Measurements from ENCODE around the gene IARS1. TPM values are rescaled to one million over a fixed set of nuclear protein-coding genes. Genes with fewer than 3 reads are reported as not detected.

Gene IARS1
- total and polyA plus RNA-seq, 2 of the 8 experiments (the other 6 are each of a cell fraction or from before 2014, with no cell fraction given) = 74.9 to 243 TPM

DNA sequence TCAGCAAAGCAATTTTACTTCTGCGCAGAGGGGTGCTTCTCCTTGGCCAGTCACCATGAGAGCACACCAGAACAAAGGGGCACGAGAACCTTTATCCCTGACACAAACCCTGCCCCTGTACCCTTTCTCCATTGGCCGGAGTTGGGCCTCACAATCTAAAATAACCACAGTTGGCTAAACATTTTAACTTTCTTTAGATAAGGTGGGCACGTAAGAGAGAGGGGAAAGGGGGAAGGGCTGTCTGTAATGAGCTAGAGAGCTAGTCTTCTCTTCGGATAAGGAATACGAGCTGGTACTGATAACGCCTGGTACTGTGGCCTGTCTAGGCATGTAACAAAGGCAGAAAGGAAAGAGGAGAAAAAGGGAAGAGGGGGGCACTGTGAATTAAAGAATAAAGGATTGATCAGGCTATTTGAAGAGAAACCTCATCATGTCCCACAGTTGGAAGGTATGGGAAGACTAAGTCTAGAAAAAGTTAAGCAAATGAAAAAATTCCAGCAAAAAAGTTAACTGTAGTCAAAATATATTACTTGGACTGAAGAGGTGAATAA, 1.8 kb upstream of the IARS1 start:
- Histone ChIP-seq H2BK15ac (ENCODE audit: low read length) (no peak overlapping the region), H2BK5ac (ENCODE audit: low read depth, low read length) (no peak overlapping the region), H3K79me1 (ENCODE audit: low read depth, low read length) (peaks cover 6% of the 10 kb centered on the region), H4K20me1 (replicated peaks in 1 of 2; ENCODE audit: control insufficient read depth in 1 of 2, insufficient read depth in 2 of 2, low read length in 2 of 2) (no peaks in the 10 kb centered on the region), H3K56ac (replicated peaks; ENCODE audit: insufficient read length, low read depth, low read length) (no peak overlapping the region), H3K4me1 (replicated peaks in 1 of 4; ENCODE audit: control insufficient read depth in 3 of 4, insufficient read depth in 4 of 4, low read length in 3 of 4) (peaks cover 0 to 3% (median 2%) of the 10 kb centered on the region in 4 experiments; a peak in 3 of 7 replicates), H4K91ac (replicated peaks; ENCODE audit: insufficient read length, low read length) (no peak overlapping the region), H3K27me3 (replicated peaks in 1 of 4; ENCODE audit: control insufficient read depth in 3 of 4, extremely low read depth in 1 of 4, insufficient read depth in 3 of 4, low read length in 3 of 4) (no peaks in the 10 kb centered on the region), H3K14ac (ENCODE audit: insufficient read length) (no peak overlapping the region), H2BK12ac (ENCODE audit: low read depth, low read length) (no peak overlapping the region), H4K5ac (ENCODE audit: insufficient read length, low read depth, low read length) (no peak overlapping the region), H3K18ac (ENCODE audit: extremely low read depth, low read length) (no peak overlapping the region), H3K4me3 (ENCODE audit: extremely low read depth in 1 of 4, insufficient read depth in 2 of 4, low read depth in 3 of 4, low read length in 4 of 4) (no peak overlapping the region), H3K9me3 (ENCODE audit: insufficient read depth in 2 of 2, low read depth in 1 of 2, low read length in 1 of 2) (no peaks in the 10 kb centered on the region), H3K23ac (ENCODE audit: insufficient read length) (no peak overlapping the region), H3K4ac (replicated peaks; ENCODE audit: insufficient read length, low read depth, low read length) (no peak overlapping the region), H2AFZ (ENCODE audit: low read length) (no peak overlapping the region), H2AK5ac (ENCODE audit: low read depth, low read length) (no peak overlapping the region), H4K8ac (ENCODE audit: extremely low read depth, insufficient read depth, low read length) (no peak overlapping the region), H2BK20ac (ENCODE audit: low read length) (no peak overlapping the region), H2BK120ac (replicated peaks; ENCODE audit: low read depth, low read length) (no peak overlapping the region), H3K23me2 (ENCODE audit: low read depth, low read length) (peaks cover 5% of the 10 kb centered on the region), H3K79me2 (ENCODE audit: control insufficient read depth in 1 of 2, insufficient read depth in 2 of 2, low read length in 2 of 2) (peaks cover 21 to 32% of the 10 kb centered on the region in 2 experiments), H3K4me2 (ENCODE audit: insufficient read depth in 1 of 2, low read depth in 2 of 2, low read length in 2 of 2) (no peak overlapping the region; a peak in 1 of 4 replicates), H3K27ac (ENCODE audit: low read depth, low read length) (no peak overlapping the region), H3K36me3 (ENCODE audit: control insufficient read depth in 2 of 4, insufficient read depth in 4 of 4, low read length in 3 of 4) (peaks cover 5 to 40% (median 19%) of the 10 kb centered on the region in 4 experiments), H3K9ac (replicated peaks in 1 of 4; ENCODE audit: extremely low read depth in 1 of 4, low read depth in 3 of 4, low read length in 3 of 4) (no peak overlapping the region; a peak in 1 of 7 replicates)
- FAIRE-seq (no peak), DNase-seq (ENCODE audit: low read depth in 1 of 2, low spot score in 2 of 2) (no peak)
- WGBS, 2 experiments (ENCODE audit: extremely low coverage in 1 of 2, insufficient coverage in 1 of 2, insufficient read length in 1 of 2, insufficient replicate concordance in 2 of 2, low coverage in 1 of 2, low lambda C conversion rate in 2 of 2, missing lambda C conversion rate in 1 of 2) = 89% methylated on average over 7 of the region's 7 CpGs; no CpG with 5 or more reads in 1 of the 2 experiments
- TF ChIP-seq ZNF274 (IDR thresholded peaks at IDR 0.05; ENCODE audit: borderline replicate concordance, extremely low read depth, low read length) (no peak), TBP (IDR thresholded peaks at IDR 0.05; ENCODE audit: low read depth, low read length) (no peak), TAF7 (optimal IDR thresholded peaks at IDR 0.05; ENCODE audit: borderline replicate concordance, low read depth, low read length) (no peak), EGR1 (IDR thresholded peaks at IDR 0.05; ENCODE audit: borderline replicate concordance, low read depth, low read length) (no peak), SAP30 (IDR thresholded peaks at IDR 0.05; ENCODE audit: insufficient read depth, insufficient replicate concordance, low read length) (no peak), SP4 (IDR thresholded peaks at IDR 0.05; ENCODE audit: low read length) (no peak), CTBP2 (IDR thresholded peaks at IDR 0.05; ENCODE audit: borderline replicate concordance, insufficient read depth, insufficient read length, low read length) (no peak), JUN (IDR thresholded peaks at IDR 0.05; ENCODE audit: low read depth, low read length) (no peak)
- TF ChIP-seq, protein P1, sequence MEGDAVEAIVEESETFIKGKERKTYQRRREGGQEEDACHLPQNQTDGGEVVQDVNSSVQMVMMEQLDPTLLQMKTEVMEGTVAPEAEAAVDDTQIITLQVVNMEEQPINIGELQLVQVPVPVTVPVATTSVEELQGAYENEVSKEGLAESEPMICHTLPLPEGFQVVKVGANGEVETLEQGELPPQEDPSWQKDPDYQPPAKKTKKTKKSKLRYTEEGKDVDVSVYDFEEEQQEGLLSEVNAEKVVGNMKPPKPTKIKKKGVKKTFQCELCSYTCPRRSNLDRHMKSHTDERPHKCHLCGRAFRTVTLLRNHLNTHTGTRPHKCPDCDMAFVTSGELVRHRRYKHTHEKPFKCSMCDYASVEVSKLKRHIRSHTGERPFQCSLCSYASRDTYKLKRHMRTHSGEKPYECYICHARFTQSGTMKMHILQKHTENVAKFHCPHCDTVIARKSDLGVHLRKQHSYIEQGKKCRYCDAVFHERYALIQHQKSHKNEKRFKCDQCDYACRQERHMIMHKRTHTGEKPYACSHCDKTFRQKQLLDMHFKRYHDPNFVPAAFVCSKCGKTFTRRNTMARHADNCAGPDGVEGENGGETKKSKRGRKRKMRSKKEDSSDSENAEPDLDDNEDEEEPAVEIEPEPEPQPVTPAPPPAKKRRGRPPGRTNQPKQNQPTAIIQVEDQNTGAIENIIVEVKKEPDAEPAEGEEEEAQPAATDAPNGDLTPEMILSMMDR (IDR thresholded peaks at IDR 0.05; ENCODE audit: control extremely low read depth in 1 of 3, insufficient read depth in 1 of 3, low read depth in 1 of 3, low read length in 3 of 3) = no peak
- CTCF ChIA-PET (ENCODE audit: partially characterized antibody) = no interaction called here
- POLR2A ChIA-PET (ENCODE audit: partially characterized antibody) = interaction anchor here (0.6 to 2.9 kb wide), 8 partner anchors 11 to 90 kb away, joined by 3 to 11 read pairs (median 4); partner anchors contain the start of genes CENPP and NOL8
